Retinal pigment epithelial cell (primary cell): Measurements from ENCODE around the gene SLC22A31.

Experiments used
- DNase-seq: peaks from one replicate; pipeline ENCODE4 v3.0.0-alpha.2; 2010; ENCODE audit warnings: low read depth
- H3K4me3 ChIP-seq: 2 replicates; pipeline ENCODE4 v1.5.1; 2011; ENCODE audit warnings: mild to moderate bottlenecking, low read length, control low read depth, moderate library complexity
- TF ChIP-seq, protein P1 (sequence below): conservative IDR thresholded peaks from 2 replicates; pipeline ENCODE4 v1.5.1; 2011; ENCODE audit warnings: low read depth, low read length, control low read depth, inconsistent platforms

Gene SLC22A31

GRCh38 chr16:89201439-89202377 is 1.4 kb upstream of the SLC22A31 start:
- TF ChIP-seq, protein P1, sequence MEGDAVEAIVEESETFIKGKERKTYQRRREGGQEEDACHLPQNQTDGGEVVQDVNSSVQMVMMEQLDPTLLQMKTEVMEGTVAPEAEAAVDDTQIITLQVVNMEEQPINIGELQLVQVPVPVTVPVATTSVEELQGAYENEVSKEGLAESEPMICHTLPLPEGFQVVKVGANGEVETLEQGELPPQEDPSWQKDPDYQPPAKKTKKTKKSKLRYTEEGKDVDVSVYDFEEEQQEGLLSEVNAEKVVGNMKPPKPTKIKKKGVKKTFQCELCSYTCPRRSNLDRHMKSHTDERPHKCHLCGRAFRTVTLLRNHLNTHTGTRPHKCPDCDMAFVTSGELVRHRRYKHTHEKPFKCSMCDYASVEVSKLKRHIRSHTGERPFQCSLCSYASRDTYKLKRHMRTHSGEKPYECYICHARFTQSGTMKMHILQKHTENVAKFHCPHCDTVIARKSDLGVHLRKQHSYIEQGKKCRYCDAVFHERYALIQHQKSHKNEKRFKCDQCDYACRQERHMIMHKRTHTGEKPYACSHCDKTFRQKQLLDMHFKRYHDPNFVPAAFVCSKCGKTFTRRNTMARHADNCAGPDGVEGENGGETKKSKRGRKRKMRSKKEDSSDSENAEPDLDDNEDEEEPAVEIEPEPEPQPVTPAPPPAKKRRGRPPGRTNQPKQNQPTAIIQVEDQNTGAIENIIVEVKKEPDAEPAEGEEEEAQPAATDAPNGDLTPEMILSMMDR: no peak
- no peak for DNase-seq
- H3K4me3 ChIP-seq: peak overlapping the region; percentile 17

DNA sequence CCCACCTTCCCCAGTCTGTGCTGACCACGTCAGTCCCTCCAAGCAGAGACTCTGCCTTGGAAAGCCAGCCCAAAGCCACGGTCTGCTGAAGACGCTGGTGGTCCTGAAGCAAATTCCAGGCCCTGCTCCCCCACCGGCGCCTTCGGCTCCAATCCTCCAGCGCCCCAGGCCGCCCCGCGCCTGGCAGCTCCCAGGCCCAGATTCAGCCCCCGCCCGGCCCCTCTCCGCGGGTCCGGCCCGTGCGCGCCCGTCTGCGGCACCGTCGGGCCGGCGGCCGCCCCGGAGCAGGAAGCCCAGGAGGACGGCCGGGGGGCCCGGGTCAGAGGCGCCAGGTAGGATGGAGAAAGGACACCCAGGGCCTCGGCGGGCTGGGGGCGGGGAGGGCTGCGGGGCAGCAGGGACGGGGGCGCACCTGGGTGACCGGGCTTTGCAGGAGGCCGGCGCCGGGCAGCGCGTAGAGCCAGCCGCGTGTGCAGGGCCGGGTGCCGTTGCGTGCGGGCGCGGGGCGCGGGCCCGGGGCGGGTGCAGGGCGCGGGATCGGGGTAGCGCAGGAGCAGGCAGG is 594 bp upstream of the SLC22A31 start:
- no peak overlapping the region for H3K4me3 ChIP-seq
- TF ChIP-seq, protein P1: no peak
- DNase-seq: no peak

GRCh38 chr16:89199241-89200123 is 855 bp downstream of the SLC22A31 start:
- TF ChIP-seq, protein P1: no peak
- no peak for DNase-seq
- H3K4me3 ChIP-seq: no peak overlapping the region

- TF ChIP-seq, protein P1: no peak
- DNase-seq: no peak
- no peak overlapping the region for H3K4me3 ChIP-seq
These were observed 1.7 kb downstream of the SLC22A31 start for GRCh38 chr16:89198417-89199240.

- no peak for DNase-seq
- H3K4me3 ChIP-seq: no peak overlapping the region
- TF ChIP-seq, protein P1: no peak
These were observed 2.5 kb downstream of the SLC22A31 start for GRCh38 chr16:89197633-89198416.
